Activated CD4-positive, alpha-beta memory T cell treated with anti-CD3 and anti-CD28 coated beads for 36 hours (primary cell): ENCODE results near the gene NAA40. TPM values are rescaled to one million over a fixed set of nuclear protein-coding genes. Genes with fewer than 3 reads are reported as not detected.

ENCODE experiments used
- CTCF ChIA-PET: fragments of 350-600 bp; sonication (Branson Sonifier 250); formaldehyde crosslinking; loops from one replicate; lab custom pipeline; 2021; ENCODE audit warnings: antibody characterized with exemption, inconsistent platforms; lab: Charles Lee
- POLR2A ChIA-PET: fragments of 350-600 bp; sonication (Branson Sonifier 250); formaldehyde crosslinking; loops from one replicate; lab custom pipeline; 2021; ENCODE audit warnings: antibody characterized with exemption; lab: Charles Lee
- DNase-seq: peaks from one replicate; pipeline ENCODE4 v3.0.0-alpha.2; 2020
- H3K27ac Mint-ChIP-seq: one replicate; pipeline ENCODE4 v1.8.0; 2021; ENCODE audit warnings: mixed read lengths
- H3K27me3 Mint-ChIP-seq: one replicate; pipeline ENCODE4 v1.8.0; 2021; ENCODE audit warnings: mixed read lengths
- H3K36me3 Mint-ChIP-seq: one replicate; pipeline ENCODE4 v1.8.0; 2021; ENCODE audit warnings: mixed read lengths
- H3K4me1 Mint-ChIP-seq: one replicate; pipeline ENCODE4 v1.8.0; 2021; ENCODE audit warnings: low read depth, mixed read lengths
- H3K4me3 Mint-ChIP-seq: one replicate; pipeline ENCODE4 v1.8.0; 2021; ENCODE audit warnings: mild to moderate bottlenecking, mixed read lengths
- H3K9me3 Mint-ChIP-seq: one replicate; pipeline ENCODE4 v1.8.0; 2021; ENCODE audit warnings: mixed read lengths
- intact Hi-C: fragments of 100-400 bp; cut with micrococcal nuclease; formaldehyde crosslinking; loops from one replicate; pipeline ENCODE4 v1.15.1; 2023
- total RNA-seq, 2 experiments: library from RNA; stranded (reverse); gene quantifications; one replicate each; pipeline ENCODE4 v1.2.3, GENCODE V29; 2021

Gene NAA40
- total RNA-seq, 2 experiments from 2014 or later: 15.4 to 17.3 TPM

- intact Hi-C loops: no loop called here
- no peaks in the 10 kb centered on the region for H3K27me3 Mint-ChIP-seq
- H3K4me3 Mint-ChIP-seq: no peak overlapping the region
- H3K4me1 Mint-ChIP-seq: peaks cover 16% of the 10 kb centered on the region
- peaks cover 2% of the 10 kb centered on the region for H3K36me3 Mint-ChIP-seq
- H3K27ac Mint-ChIP-seq: no peak overlapping the region
- ChIA-PET POLR2A (no interaction called here), CTCF (interaction anchor here (0.6 to 4.8 kb wide), 4 partner anchors 31 to 286 kb away, joined by 3 to 34 read pairs (median 6); partner anchors contain the start of gene MARK2)
- H3K9me3 Mint-ChIP-seq: no peaks in the 10 kb centered on the region
- no peak for DNase-seq
Measured at GRCh38 chr11:63913866-63914830, 24.7 kb upstream of the NAA40 start.

- CTCF ChIA-PET: interaction anchor here (0.6 to 4.8 kb wide), 4 partner anchors 31 to 287 kb away, joined by 3 to 34 read pairs (median 6); partner anchors contain the start of gene MARK2
- no peak overlapping the region for H3K4me3 Mint-ChIP-seq
- H3K27ac Mint-ChIP-seq: no peak overlapping the region
- no peaks in the 10 kb centered on the region for H3K9me3 Mint-ChIP-seq
- no peak for DNase-seq
- intact Hi-C loops: no loop called here
- peaks cover 16% of the 10 kb centered on the region for H3K4me1 Mint-ChIP-seq
- H3K27me3 Mint-ChIP-seq: no peaks in the 10 kb centered on the region
- POLR2A ChIA-PET: no interaction called here
- H3K36me3 Mint-ChIP-seq: peaks cover 1% of the 10 kb centered on the region
Measured at GRCh38 chr11:63914896-63915691, 23.7 kb upstream of the NAA40 start.

DNA sequence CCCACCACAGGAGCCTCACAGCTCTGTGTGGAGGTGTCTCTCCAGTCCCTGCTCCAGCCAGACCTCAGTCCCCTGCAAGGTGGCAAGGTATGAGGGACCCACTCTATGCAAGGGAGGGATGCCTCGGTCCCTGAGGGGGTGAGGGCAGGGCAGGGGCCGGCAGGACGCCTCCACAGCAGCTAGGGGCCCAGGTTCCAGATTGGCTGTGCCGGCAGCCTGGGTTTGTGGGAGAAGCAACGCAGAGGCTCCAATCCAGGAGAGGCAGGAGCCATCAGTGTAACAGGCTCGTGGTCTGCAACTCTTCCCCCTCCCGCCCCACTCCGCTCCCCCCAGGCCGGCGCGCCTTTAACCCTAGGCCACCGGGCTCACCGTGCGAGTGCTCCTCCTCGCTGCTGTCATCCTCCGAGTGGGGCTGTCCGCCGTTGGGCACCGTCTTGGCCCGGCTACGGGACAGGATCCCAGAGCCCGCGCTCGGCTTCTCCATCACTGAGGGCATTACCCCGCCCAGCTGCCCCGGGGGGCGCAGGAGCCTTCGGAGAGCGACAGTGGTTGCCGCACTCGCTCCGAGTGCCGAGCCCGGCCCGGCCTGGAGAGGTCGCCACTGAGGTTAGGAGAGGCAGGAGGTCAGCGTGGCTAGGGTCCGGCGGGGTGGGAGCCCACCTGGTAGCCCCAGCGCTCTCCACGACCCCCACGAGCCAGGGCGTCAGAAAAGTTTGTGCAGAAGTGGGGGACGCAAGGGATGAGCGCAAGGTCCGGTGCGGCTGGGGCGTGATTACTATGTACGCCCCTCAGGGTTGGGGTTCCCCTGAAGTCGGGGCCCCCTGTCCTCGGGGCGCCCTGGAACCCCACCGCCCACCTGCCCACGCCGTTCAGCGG is 22.6 kb upstream of the NAA40 start:
- ChIA-PET CTCF (interaction anchor here (0.8 to 4.8 kb wide), 5 partner anchors 9 to 79 kb away, joined by 3 to 34 read pairs (median 5); partner anchors contain the start of gene MARK2), POLR2A (no interaction called here)
- no peaks in the 10 kb centered on the region for H3K27me3 Mint-ChIP-seq
- no peaks in the 10 kb centered on the region for H3K9me3 Mint-ChIP-seq
- H3K4me1 Mint-ChIP-seq: peaks cover 16% of the 10 kb centered on the region
- intact Hi-C loops: no loop called here
- peak overlapping the region; percentile 76 for H3K4me3 Mint-ChIP-seq
- peak; percentile 56 for DNase-seq
- no peak overlapping the region for H3K27ac Mint-ChIP-seq
- no peaks in the 10 kb centered on the region for H3K36me3 Mint-ChIP-seq

GRCh38 chr11:63916837-63917691 is 21.7 kb upstream of the NAA40 start, which contains the start of gene RCOR2:
TSS of gene RCOR2 (minus strand) at chr11:63917164. CDS start at chr11:63916456, 708 bp downstream.
- peak within 1 kb of the TSS; percentile 76 for H3K4me3 Mint-ChIP-seq
- no peaks in the 10 kb centered on the region for H3K36me3 Mint-ChIP-seq
- H3K27ac Mint-ChIP-seq: no peak within 1 kb of the TSS
- POLR2A ChIA-PET: no interaction called here
- H3K9me3 Mint-ChIP-seq: no peaks in the 10 kb centered on the region
- H3K27me3 Mint-ChIP-seq: no peaks in the 10 kb centered on the region
- intact Hi-C loops: no loop called here
- DNase-seq: peak; percentile 71
- peaks cover 16% of the 10 kb centered on the region for H3K4me1 Mint-ChIP-seq
- CTCF ChIA-PET: interaction anchor here (1.2 to 4.8 kb wide), 4 partner anchors 11 to 80 kb away, joined by 3 to 34 read pairs (median 4); partner anchors contain the start of gene MARK2

- POLR2A ChIA-PET: no interaction called here
- H3K9me3 Mint-ChIP-seq: no peaks in the 10 kb centered on the region
- no peaks in the 10 kb centered on the region for H3K36me3 Mint-ChIP-seq
- peaks cover 16% of the 10 kb centered on the region for H3K4me1 Mint-ChIP-seq
- H3K27me3 Mint-ChIP-seq: no peaks in the 10 kb centered on the region
- H3K27ac Mint-ChIP-seq: no peak overlapping the region
- CTCF ChIA-PET: interaction anchor here (1.2 to 4.8 kb wide), 4 partner anchors 11 to 81 kb away, joined by 3 to 34 read pairs (median 4); partner anchors contain the start of gene MARK2
- intact Hi-C loops: loop anchor here (2.0 kb wide), 1 partner anchor 21 kb away; the partner anchor contains the start of gene NAA40
- peak overlapping the region; percentile 53 for H3K4me3 Mint-ChIP-seq
- DNase-seq: peak; percentile 42
Measured at GRCh38 chr11:63917692-63918506, 20.9 kb upstream of the NAA40 start.

DNA sequence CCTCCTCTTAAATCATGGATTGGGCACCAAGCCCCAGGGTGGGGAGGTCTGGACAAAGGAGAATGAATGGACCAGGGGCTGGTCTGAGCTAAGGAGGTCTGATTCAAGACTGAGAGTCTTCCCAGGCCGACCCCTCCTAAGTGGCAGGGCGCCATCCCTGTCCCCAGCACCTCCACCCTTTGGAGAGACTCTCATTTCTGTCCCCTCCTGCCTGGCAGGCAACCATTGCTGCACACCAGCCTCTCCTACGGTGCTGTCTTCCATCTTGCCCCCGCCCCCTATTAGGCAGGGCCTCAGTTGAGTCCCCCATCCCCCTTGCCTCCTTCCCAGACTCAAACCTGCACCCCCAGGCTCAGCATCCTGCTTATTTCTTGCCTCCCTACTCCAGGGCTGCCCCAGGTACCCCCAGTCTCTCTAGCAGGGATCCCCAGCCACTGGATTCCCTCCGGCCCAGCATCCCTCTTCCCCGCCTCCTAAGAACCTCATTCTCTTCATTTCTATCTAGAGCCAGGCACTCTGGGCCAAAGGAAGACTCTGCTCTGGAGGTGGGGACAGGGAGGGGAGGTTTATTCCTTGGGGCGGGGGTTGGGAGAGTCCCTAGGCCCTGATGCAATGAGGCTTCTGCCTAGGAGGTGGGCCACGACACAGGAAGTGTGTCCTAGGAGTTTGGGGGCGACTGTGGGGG is 20.2 kb upstream of the NAA40 start:
- Mint-ChIP-seq H3K4me1 (peaks cover 16% of the 10 kb centered on the region), H3K27me3 (no peaks in the 10 kb centered on the region), H3K27ac (no peak overlapping the region), H3K9me3 (no peaks in the 10 kb centered on the region), H3K36me3 (no peaks in the 10 kb centered on the region), H3K4me3 (no peak overlapping the region)
- ChIA-PET CTCF (interaction anchor here (4.8 kb wide), 1 partner anchor 82 kb away, joined by 34 read pairs; the partner anchor contains the start of gene MARK2), POLR2A (no interaction called here)
- intact Hi-C loops: loop anchor here (2.0 kb wide), 1 partner anchor 20 kb away; the partner anchor contains the start of gene NAA40
- DNase-seq: no peak

- intact Hi-C loops: loop anchor here (2.0 kb wide), 2 partner anchors 19 to 83 kb away; partner anchors contain the start of gene NAA40
- CTCF ChIA-PET: interaction anchor here (1.1 to 4.5 kb wide), 5 partner anchors 13 to 82 kb away, joined by 3 to 36 read pairs (median 4); partner anchors contain the start of gene MARK2
- Mint-ChIP-seq H3K9me3 (no peaks in the 10 kb centered on the region), H3K27me3 (no peaks in the 10 kb centered on the region), H3K4me3 (no peak overlapping the region), H3K27ac (no peak overlapping the region), H3K36me3 (no peaks in the 10 kb centered on the region), H3K4me1 (peaks cover 16% of the 10 kb centered on the region)
- DNase-seq: no peak
- POLR2A ChIA-PET: no interaction called here
Measured at GRCh38 chr11:63919267-63920125, 19.3 kb upstream of the NAA40 start.

GRCh38 chr11:63920126-63920938 is 18.5 kb upstream of the NAA40 start:
- H3K36me3 Mint-ChIP-seq: no peaks in the 10 kb centered on the region
- peaks cover 14% of the 10 kb centered on the region for H3K4me1 Mint-ChIP-seq
- POLR2A ChIA-PET: no interaction called here
- H3K9me3 Mint-ChIP-seq: no peaks in the 10 kb centered on the region
- intact Hi-C loops: loop anchor here (2.0 kb wide), 1 partner anchor 84 kb away; no protein-coding TSS in a partner anchor
- CTCF ChIA-PET: interaction anchor here (0.5 to 4.5 kb wide), 8 partner anchors 14 to 89 kb away, joined by 3 to 36 read pairs (median 4); partner anchors contain the start of gene MARK2
- no peak overlapping the region for H3K4me3 Mint-ChIP-seq
- DNase-seq: no peak
- H3K27me3 Mint-ChIP-seq: no peaks in the 10 kb centered on the region
- no peak overlapping the region for H3K27ac Mint-ChIP-seq
